HepG2 (cell line): ENCODE data around the gene VWA3A. TPM values are rescaled to one million over a fixed set of nuclear protein-coding genes. Genes with fewer than 3 reads are reported as not detected.
A peak's percentile ranks its signal among the peaks of the same experiment; 100 is the strongest.

Source experiments
- ATAC-seq: fragments of 200-7000 bp; cut with Tn5 transposase; 3 replicates; pipeline ENCODE4 v1.9.1; 2020; ENCODE audit warnings: mild to moderate bottlenecking, moderate library complexity
- BruUV-seq: library from RNA; stranded (reverse); fragments of 400-500 nt; replicated peaks from 2 replicates; lab custom pipeline; 2021; lab: Mats Ljungman, UMichigan
- CTCF ChIA-PET: fragments of 300-600 bp; formaldehyde crosslinking; extraction: SDS; loops from one replicate; lab custom pipeline; 2021; ENCODE audit warnings: low total read pairs, inconsistent platforms, low intra/inter-chr PET ratio; lab: Yijun Ruan, JAX
- POLR2A ChIA-PET: fragments of 350-600 bp; sonication (Branson Sonifier 250); formaldehyde crosslinking; loops from one replicate; lab custom pipeline; 2020; ENCODE audit warnings: antibody characterized with exemption, inconsistent platforms; lab: Yijun Ruan, JAX
- DNase-seq: peaks from one replicate; pipeline ENCODE4 v3.0.0-alpha.2; 2015; ENCODE audit warnings: low spot score
- FAIRE-seq: peaks from 3 replicates; lab custom pipeline; 2011; peaks lifted over from hg19 to GRCh38; lab: Jason Lieb, UNC
- H2AFZ ChIP-seq: one replicate; pipeline ENCODE4 v1.6.1; 2011; ENCODE audit warnings: low read length, inconsistent platforms
- H3K27ac ChIP-seq: fragments of 300-600 bp; 3 replicates; pipeline ENCODE4 v1.8.0; 2011; ENCODE audit warnings: mixed run types, mild to moderate bottlenecking, mixed read lengths, low read length, inconsistent platforms; ENCODE audit not compliant: insufficient read depth; ENCODE audit errors: extremely low read length
- H3K27me3 ChIP-seq, 2 experiments: fragments of 200-600 bp in 1 of 2; 2 replicates in 1 of 2; 3 replicates in 1 of 2; pipeline versions ENCODE4 v1.6.0 to v1.8.0; 2011; ENCODE audit warnings: low read length in 2 of 2, mild to moderate bottlenecking in 2 of 2, moderate library complexity in 2 of 2, inconsistent platforms in 1 of 2; ENCODE audit not compliant: insufficient read depth in 2 of 2, control insufficient read depth in 1 of 2
- H3K36me3 ChIP-seq, 2 experiments: fragments of 200-600 bp in 1 of 2; replicated peaks in 1 of 2; 2 replicates in 1 of 2; 3 replicates in 1 of 2; pipeline versions ENCODE4 v1.5.1 to v1.8.0; 2011; ENCODE audit warnings: low read length in 2 of 2, inconsistent platforms in 1 of 2; ENCODE audit not compliant: insufficient read depth in 2 of 2, control insufficient read depth in 1 of 2
- H3K4me1 ChIP-seq: 2 replicates; pipeline ENCODE4 v1.5.1; 2012; ENCODE audit warnings: low read length, inconsistent platforms; ENCODE audit not compliant: insufficient read depth
- H3K4me2 ChIP-seq: 2 replicates; pipeline ENCODE4 v1.6.0; 2011; ENCODE audit warnings: low read depth, low read length, inconsistent platforms
- H3K4me3 ChIP-seq, 3 experiments: fragments of 200-600 bp in 1 of 3; sonication (generic), shearing (Covaris generic) in 1 of 3; replicated peaks in 1 of 3; 2 replicates each; pipeline ENCODE4 v1.5.1; 2011 to 2016; ENCODE audit warnings: low read length in 3 of 3, inconsistent platforms in 2 of 3, low read depth in 2 of 3, mild to moderate bottlenecking in 2 of 3, control low read depth in 1 of 3, mixed read lengths in 1 of 3; ENCODE audit not compliant: insufficient read depth in 1 of 3
- H3K79me2 ChIP-seq: one replicate; pipeline ENCODE4 v1.6.1; 2011; ENCODE audit warnings: low read length, inconsistent platforms; ENCODE audit not compliant: insufficient read depth
- H3K9ac ChIP-seq: 2 replicates; pipeline ENCODE4 v1.6.0; 2011; ENCODE audit warnings: mild to moderate bottlenecking, low read depth, low read length, inconsistent platforms; ENCODE audit not compliant: insufficient read depth
- H3K9me3 ChIP-seq: 2 replicates; pipeline ENCODE4 v1.5.1; 2012; ENCODE audit warnings: mild to moderate bottlenecking, low read length
- H4K20me1 ChIP-seq: 2 replicates; pipeline ENCODE4 v1.6.0; 2011; ENCODE audit warnings: inconsistent platforms, mild to moderate bottlenecking, low read length, moderate library complexity; ENCODE audit not compliant: insufficient read depth
- AKAP8 ChIP-seq: sonication (generic); formaldehyde crosslinking; IDR thresholded peaks from 2 replicates; pipeline ENCODE4 v1.5.1; 2020; ENCODE audit warnings: mild to moderate bottlenecking, missing genetic modification reagents
- CBFB ChIP-seq: sonication (generic); formaldehyde crosslinking; IDR thresholded peaks from 2 replicates; pipeline ENCODE4 v1.4.0; 2020; ENCODE audit warnings: missing genetic modification reagents
- HIVEP1 ChIP-seq: sonication (generic); formaldehyde crosslinking; IDR thresholded peaks from 2 replicates; pipeline ENCODE4 v1.4.0; 2020; ENCODE audit warnings: mild to moderate bottlenecking, missing genetic modification reagents
- ISX ChIP-seq: sonication (generic); formaldehyde crosslinking; conservative IDR thresholded peaks from 2 replicates; pipeline ENCODE4 v1.5.0; 2020; ENCODE audit warnings: missing genetic modification reagents
- KDM5B ChIP-seq: sonication (generic); formaldehyde crosslinking; IDR thresholded peaks from 2 replicates; pipeline ENCODE4 v1.4.0; 2020; ENCODE audit warnings: missing genetic modification reagents, mild to moderate bottlenecking, borderline replicate concordance
- MTF1 ChIP-seq: sonication (generic); formaldehyde crosslinking; IDR thresholded peaks from 2 replicates; pipeline ENCODE4 v1.5.0; 2020; ENCODE audit warnings: missing genetic modification reagents
- NRL ChIP-seq: sonication (generic); formaldehyde crosslinking; IDR thresholded peaks from 2 replicates; pipeline ENCODE4 v1.5.0; 2020; ENCODE audit warnings: missing genetic modification reagents, mild to moderate bottlenecking, moderate library complexity, borderline replicate concordance
- SP140L ChIP-seq: sonication (generic); formaldehyde crosslinking; IDR thresholded peaks from 2 replicates; pipeline ENCODE4 v1.4.0; 2020; ENCODE audit warnings: missing genetic modification reagents, borderline replicate concordance
- ZNF572 ChIP-seq: sonication (generic); formaldehyde crosslinking; IDR thresholded peaks from 2 replicates; pipeline ENCODE4 v1.5.1; 2020; ENCODE audit warnings: mild to moderate bottlenecking, missing genetic modification reagents
- WGBS: methylation state at CpG from one replicate; pipeline ENCODE4 v1.1.6; 2017; ENCODE audit warnings: low lambda C conversion rate; 5-methylcytosine and 5-hydroxymethylcytosine counted together
- in situ Hi-C: cut with HindIII; loops from 2 replicates; pipeline ENCODE4 v1.10.0; 2017; ENCODE audit warnings: low pct_unique_long_range_greater_than_20kb; ENCODE audit not compliant: extremely low pct_ligation_motif_present
- intact Hi-C: fragments of 100-400 bp; cut with micrococcal nuclease; formaldehyde crosslinking; loops from one replicate; pipeline ENCODE4 v1.10.0; 2022; ENCODE audit not compliant: unreplicated experiment
- polyA plus RNA-seq, 8 experiments: library from polyadenylated mRNA; depleted of rRNA in 3 of 8; stranded (reverse) in 7 of 8; unstranded in 1 of 8; fragments of >200 nt; fragmentation: Illumina TruSeq in 4 of 8; extraction: Trizol in 4 of 8; gene quantifications; 2 replicates each; pipeline versions ENCODE4 v1.2.1 to v1.2.3, GENCODE V29; 2011 to 2016; ENCODE audit warnings: low read depth in 4 of 8, missing spikeins in 1 of 8, mixed read lengths in 1 of 8; ENCODE audit not compliant: insufficient read depth in 1 of 8
- total RNA-seq, 5 experiments: library from RNA; depleted of rRNA; stranded (reverse); fragments of >200 nt; fragmentation: Illumina TruSeq; extraction: Trizol; gene quantifications; 2 replicates each; pipeline ENCODE4 v1.2.3, GENCODE V29; 2016; ENCODE audit warnings: low read depth in 1 of 5
- TF ChIP-seq, protein P1 (sequence below), 2 experiments: sonication (generic) in 1 of 2; formaldehyde crosslinking in 1 of 2; IDR thresholded peaks; 2 replicates each; pipeline versions ENCODE4 v1.4.0 to v1.6.1; 2016 to 2020; ENCODE audit warnings: borderline replicate concordance in 1 of 2, low read depth in 1 of 2, mild to moderate bottlenecking in 1 of 2, missing genetic modification reagents in 1 of 2

VWA3A gene
- total and polyA plus RNA-seq, 2 of the 13 experiments (the other 11 are each of a cell fraction or from before 2014, with no cell fraction given): 0.03 to 0.07 TPM

DNA sequence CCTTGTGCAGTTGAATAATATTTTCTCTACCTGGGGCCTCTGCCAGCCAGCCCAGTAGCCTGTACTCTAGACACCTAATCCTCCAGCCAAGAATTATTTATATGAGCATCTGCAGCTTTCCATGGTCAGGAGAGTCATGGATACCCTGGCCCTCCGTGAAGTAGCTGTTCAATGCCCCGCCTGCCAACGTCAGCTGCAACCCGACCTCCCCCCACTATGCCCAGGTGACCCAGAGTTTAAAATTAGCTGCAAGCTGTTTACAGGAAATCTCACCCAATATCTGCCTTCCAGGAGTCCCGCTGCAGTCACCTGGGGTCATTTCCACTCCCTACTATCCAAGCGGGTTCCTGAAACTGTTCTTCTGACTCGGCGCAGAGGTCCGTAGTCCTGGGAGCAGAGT lies 82.3 kb downstream of the VWA3A start:
- Histone ChIP-seq H3K4me3 (no peak overlapping the region), H3K27me3 (peaks cover 7 to 13% of the 10 kb centered on the region in 2 experiments; a peak in 3 of 5 replicates), H2AFZ (no peak overlapping the region), H3K4me2 (no peak overlapping the region), H3K27ac (no peak overlapping the region)
- intact Hi-C loops: no loop called here
- CTCF ChIA-PET: no interaction called here
- TF ChIP-seq MTF1: no peak
- no peak for TF ChIP-seq SP140L (CRISPR knock-in tag)
- 0 out of 2 replicates have a peak, but pooled peaks have one; percentile 52 for TF ChIP-seq ZNF572 (CRISPR knock-in tag)
- TF ChIP-seq HIVEP1 (CRISPR knock-in tag): no peak
- TF ChIP-seq CBFB (CRISPR knock-in tag): no peak
- no peak for TF ChIP-seq ISX
- TF ChIP-seq, all 625 proteins: peak for 1
- POLR2A ChIA-PET: interaction anchor here (0.6 to 0.7 kb wide), 3 partner anchors 13 to 29 kb away, joined by 3 to 5 read pairs (median 3); no protein-coding TSS in a partner anchor
- no peak overlapping the region for H3K9ac ChIP-seq
- ATAC-seq (no peak), FAIRE-seq (no peak), DNase-seq (no peak)
- H3K4me1 ChIP-seq: peaks cover 26% of the 10 kb centered on the region
- BruUV-seq: no TSS peak
- no peaks in the 10 kb centered on the region for H3K79me2 ChIP-seq
- no peaks in the 10 kb centered on the region for H3K9me3 ChIP-seq
- WGBS: 25% methylated on average over 9 of the region's 9 CpGs
- H3K36me3 ChIP-seq: no peaks in the 10 kb centered on the region
- in situ Hi-C loops: no loop called here
- no peaks in the 10 kb centered on the region for H4K20me1 ChIP-seq

DNA sequence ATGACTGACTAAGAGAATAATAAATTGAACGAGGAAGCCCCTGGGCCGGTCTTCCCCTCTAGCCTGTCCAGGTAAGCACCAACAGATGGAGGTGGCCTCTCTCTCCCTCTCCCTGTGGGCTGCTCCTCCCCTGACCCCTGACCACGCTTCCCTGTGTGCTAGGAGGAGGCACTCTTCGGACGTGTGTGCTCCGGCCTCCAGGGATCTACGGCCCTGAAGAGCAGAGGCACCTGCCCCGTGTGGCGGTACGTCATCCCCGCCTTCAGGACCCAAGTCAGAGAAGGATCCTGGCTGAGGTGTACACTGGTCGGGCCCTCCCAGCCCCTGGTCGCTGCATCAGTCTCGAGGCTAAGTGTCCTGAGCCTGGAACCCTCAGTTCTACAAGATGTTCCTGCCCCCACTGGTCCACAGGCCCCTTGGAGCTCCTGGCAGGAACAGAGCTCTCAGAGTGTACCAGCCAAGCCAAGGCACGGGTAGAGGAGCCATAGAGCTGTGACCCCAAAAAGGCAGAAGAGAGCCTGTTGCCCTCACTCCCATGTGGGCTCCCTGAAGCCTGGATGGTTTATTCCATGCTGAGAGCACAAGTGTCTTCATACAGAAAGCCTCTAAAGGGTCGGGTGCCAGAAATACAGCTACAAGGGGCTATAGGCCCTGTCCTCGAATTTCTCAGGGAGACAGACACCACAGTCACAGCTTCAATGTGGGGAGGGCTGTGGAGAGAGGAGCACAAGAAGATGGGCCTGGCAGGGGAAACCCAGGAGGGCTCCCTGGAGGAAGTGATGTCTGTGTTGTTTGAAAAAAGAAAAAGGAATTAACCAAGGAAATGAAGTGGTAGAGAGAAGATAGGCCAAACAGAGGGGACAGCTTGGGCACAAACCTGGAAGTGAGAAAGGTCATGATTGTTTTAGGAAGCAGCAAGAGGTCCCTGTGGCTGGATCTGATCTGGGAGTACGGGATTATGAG lies 85.9 kb downstream of the VWA3A start:
- Histone ChIP-seq H3K27me3 (peaks cover 2 to 13% of the 10 kb centered on the region in 2 experiments; a peak in 3 of 5 replicates), H3K9me3 (no peaks in the 10 kb centered on the region), H2AFZ (no peak overlapping the region), H4K20me1 (no peaks in the 10 kb centered on the region), H3K36me3 (no peaks in the 10 kb centered on the region), H3K79me2 (no peaks in the 10 kb centered on the region), H3K4me1 (peaks cover 12% of the 10 kb centered on the region; the same call in 1 of the 2 replicates), H3K4me2 (peak overlapping the region; percentile 38; the same call in 1 of the 2 replicates), H3K27ac (no peak overlapping the region), H3K4me3 (peak overlapping the region in 1 of 3 experiments; percentile 9; a peak in 1 of 6 replicates), H3K9ac (no peak overlapping the region)
- BruUV-seq: no TSS peak
- intact Hi-C loops: no loop called here
- 11% methylated on average over 18 of the region's 18 CpGs for WGBS
- no peak for DNase-seq
- FAIRE-seq: no peak
- ChIA-PET POLR2A (no interaction called here), CTCF (no interaction called here)
- in situ Hi-C loops: no loop called here
- peak; percentile 60 for ATAC-seq
- TF ChIP-seq, protein P1, sequence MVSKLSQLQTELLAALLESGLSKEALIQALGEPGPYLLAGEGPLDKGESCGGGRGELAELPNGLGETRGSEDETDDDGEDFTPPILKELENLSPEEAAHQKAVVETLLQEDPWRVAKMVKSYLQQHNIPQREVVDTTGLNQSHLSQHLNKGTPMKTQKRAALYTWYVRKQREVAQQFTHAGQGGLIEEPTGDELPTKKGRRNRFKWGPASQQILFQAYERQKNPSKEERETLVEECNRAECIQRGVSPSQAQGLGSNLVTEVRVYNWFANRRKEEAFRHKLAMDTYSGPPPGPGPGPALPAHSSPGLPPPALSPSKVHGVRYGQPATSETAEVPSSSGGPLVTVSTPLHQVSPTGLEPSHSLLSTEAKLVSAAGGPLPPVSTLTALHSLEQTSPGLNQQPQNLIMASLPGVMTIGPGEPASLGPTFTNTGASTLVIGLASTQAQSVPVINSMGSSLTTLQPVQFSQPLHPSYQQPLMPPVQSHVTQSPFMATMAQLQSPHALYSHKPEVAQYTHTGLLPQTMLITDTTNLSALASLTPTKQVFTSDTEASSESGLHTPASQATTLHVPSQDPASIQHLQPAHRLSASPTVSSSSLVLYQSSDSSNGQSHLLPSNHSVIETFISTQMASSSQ (IDR thresholded peaks at IDR 0.05; ENCODE audit: low read depth): no peak
- TF ChIP-seq, protein P1 (CRISPR knock-in tag; IDR thresholded peaks at IDR 0.05; ENCODE audit: borderline replicate concordance): 0 out of 2 replicates have a peak, but pooled peaks have one; percentile 36
- TF ChIP-seq NRL (CRISPR knock-in tag): peak; percentile 62; the same call in 1 of the 2 replicates
- peak; percentile 52; the same call in 1 of the 2 replicates for TF ChIP-seq KDM5B (CRISPR knock-in tag)
- TF ChIP-seq AKAP8: no peak
